ENCODE results near the gene TBX2. TPM values are rescaled to one million over a fixed set of nuclear protein-coding genes. Genes with fewer than 3 reads are reported as not detected.
"Not testable (repeated sequence)": the region's sequence is repeated elsewhere in the genome, so short reads cannot be mapped to it uniquely, and the experiment has no call there.

Gene TBX2
- total RNA-seq, 1 donor from 2014 or later, result 55.9 TPM

GRCh38 chr17:61427567-61427966, 27.9 kb downstream of the TBX2 start:
- no peaks in the 10 kb centered on the region for H3K9me3 Mint-ChIP-seq
- no peak for DNase-seq (ENCODE audit: extremely low spot score, unreplicated experiment)
- H3K27ac Mint-ChIP-seq, result no peak overlapping the region
- H3K4me3 Mint-ChIP-seq, result no peak overlapping the region
- H3K27me3 Mint-ChIP-seq, result peaks cover 42% of the 10 kb centered on the region
- no peaks in the 10 kb centered on the region for H3K36me3 Mint-ChIP-seq
- H3K4me1 Mint-ChIP-seq (ENCODE audit: unreplicated experiment), result no peaks in the 10 kb centered on the region
- no peak for TF ChIP-seq CTCF (conservative IDR thresholded peaks at IDR 0.05)

DNA sequence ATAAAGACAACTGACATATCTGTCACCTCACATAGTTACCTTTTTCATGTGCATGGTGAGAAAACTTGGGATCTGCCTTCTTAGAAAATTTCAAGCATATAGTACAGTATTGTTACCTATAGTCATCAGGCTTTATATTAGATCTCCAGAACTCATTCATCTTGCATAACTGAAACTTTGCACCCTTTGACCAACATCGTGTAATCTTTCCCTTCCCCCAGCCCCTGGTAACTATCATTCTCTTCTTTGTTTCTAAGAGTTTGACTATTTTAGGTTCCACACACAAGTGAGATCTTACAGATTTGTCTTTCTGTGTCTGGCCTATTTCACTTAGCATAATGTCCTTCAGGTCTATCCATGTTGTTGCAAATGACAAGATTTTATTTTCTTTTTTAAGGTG, 29.6 kb downstream of the TBX2 start:
- Mint-ChIP-seq H3K36me3 (no peaks in the 10 kb centered on the region), H3K4me1 (ENCODE audit: unreplicated experiment) (no peaks in the 10 kb centered on the region), H3K27me3 (peaks cover 36% of the 10 kb centered on the region), H3K27ac (no peak overlapping the region), H3K9me3 (no peaks in the 10 kb centered on the region), H3K4me3 (no peak overlapping the region)
- no peak for DNase-seq (ENCODE audit: extremely low spot score, unreplicated experiment)
- TF ChIP-seq CTCF (conservative IDR thresholded peaks at IDR 0.05), result no peak

DNA sequence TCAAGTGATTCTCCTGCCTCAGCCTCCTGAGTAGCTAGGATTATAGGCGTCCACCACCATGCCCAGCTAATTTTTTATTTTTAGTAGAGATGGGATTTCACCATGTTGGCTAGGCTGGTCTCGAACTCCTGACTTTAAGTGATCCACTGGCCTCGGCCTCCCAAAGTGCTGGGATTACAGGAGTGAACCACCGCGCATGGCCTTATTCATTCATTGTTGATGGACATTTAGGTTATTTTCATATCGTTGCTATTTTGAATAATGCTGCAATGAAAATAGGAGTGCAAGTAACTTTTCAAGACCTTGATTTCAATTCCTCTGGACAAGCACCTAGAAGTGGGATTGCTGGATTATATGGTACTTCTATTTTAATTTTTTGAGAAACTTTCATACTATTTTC, 30.2 kb downstream of the TBX2 start:
- H3K9me3 Mint-ChIP-seq; H3K36me3 Mint-ChIP-seq; H3K27ac Mint-ChIP-seq; H3K4me3 Mint-ChIP-seq; H3K4me1 Mint-ChIP-seq (ENCODE audit: unreplicated experiment); DNase-seq (ENCODE audit: extremely low spot score, unreplicated experiment): not testable (repeated sequence)
- H3K27me3 Mint-ChIP-seq, result peaks cover 37% of the 10 kb centered on the region

- Mint-ChIP-seq H3K4me3 (no peak overlapping the region), H3K27ac (no peak overlapping the region), H3K36me3 (no peaks in the 10 kb centered on the region), H3K4me1 (ENCODE audit: unreplicated experiment) (no peaks in the 10 kb centered on the region), H3K9me3 (peaks cover 9% of the 10 kb centered on the region), H3K27me3 (peaks cover 41% of the 10 kb centered on the region)
- DNase-seq (ENCODE audit: extremely low spot score, unreplicated experiment), result no peak
- TF ChIP-seq CTCF (conservative IDR thresholded peaks at IDR 0.05), result no peak
Measured at GRCh38 chr17:61431594-61432311, 32.1 kb downstream of the TBX2 start.

DNA sequence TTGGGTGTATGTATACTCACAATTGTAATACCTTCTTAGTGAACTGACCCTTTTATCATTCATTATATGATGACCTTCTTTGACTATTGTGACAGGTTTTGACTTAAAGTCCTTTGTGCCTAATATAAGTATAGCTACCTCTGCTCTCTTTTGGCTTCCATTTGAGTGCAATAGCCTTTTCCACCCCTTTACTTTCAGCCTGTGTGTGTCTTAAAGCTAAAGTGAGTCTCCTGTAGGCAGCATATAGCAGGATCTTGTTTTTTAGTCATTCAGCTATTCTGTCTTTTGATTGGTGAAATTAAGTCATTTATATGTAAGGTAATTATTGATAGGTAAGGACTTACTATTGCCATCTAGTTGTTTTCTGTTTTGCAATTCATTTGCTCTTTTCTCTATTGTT, 36.6 kb downstream of the TBX2 start:
- H3K36me3 Mint-ChIP-seq, result no peaks in the 10 kb centered on the region
- no peak overlapping the region for H3K4me3 Mint-ChIP-seq
- H3K27me3 Mint-ChIP-seq, result peaks cover 52% of the 10 kb centered on the region
- TF ChIP-seq CTCF (conservative IDR thresholded peaks at IDR 0.05), result no peak
- DNase-seq (ENCODE audit: extremely low spot score, unreplicated experiment), result no peak
- no peaks in the 10 kb centered on the region for H3K4me1 Mint-ChIP-seq (ENCODE audit: unreplicated experiment)
- H3K9me3 Mint-ChIP-seq, result peaks cover 17% of the 10 kb centered on the region
- H3K27ac Mint-ChIP-seq, result no peak overlapping the region

DNA sequence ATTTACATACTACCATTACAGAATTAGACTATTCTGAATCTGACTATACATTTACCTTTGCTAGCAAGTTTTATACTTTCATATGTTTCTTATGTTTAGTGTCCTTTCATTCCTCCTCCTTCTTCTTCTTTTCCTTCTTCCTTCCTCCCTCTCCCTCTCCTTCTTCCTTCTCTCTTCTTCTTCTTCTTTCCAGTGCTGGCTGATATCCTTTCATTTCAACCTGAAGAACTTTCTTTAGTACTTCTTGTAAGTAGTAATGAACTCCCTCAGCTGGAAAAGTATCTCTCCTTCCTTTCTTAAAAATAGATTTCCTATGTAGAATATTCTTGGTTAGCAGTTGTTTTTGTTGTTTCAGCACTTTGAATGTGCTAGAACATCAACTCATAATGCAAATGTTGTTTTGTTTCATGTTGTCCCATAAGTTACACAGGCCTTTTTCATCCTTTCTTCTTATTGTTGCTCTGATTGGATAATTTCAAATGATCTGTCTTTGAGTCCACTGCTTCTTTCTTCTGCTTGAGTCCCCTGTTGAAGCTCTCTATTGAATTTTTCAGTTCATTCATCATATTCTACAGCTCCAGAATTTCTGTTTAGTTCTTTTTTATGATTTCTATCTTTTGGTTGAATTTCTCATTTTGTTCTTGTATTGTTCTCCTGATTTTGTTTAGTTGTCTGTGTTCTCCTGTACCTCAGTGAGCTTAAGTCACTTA, 37.5 kb downstream of the TBX2 start:
- no peak for TF ChIP-seq CTCF (conservative IDR thresholded peaks at IDR 0.05)
- peaks cover 56% of the 10 kb centered on the region for H3K27me3 Mint-ChIP-seq

More for the DNA sequence above, 37.5 kb downstream of the TBX2 start:
- Mint-ChIP-seq H3K9me3 (peaks cover 17% of the 10 kb centered on the region), H3K27ac (no peak overlapping the region), H3K4me3 (no peak overlapping the region), H3K4me1 (ENCODE audit: unreplicated experiment) (no peaks in the 10 kb centered on the region), H3K36me3 (no peaks in the 10 kb centered on the region)
- DNase-seq (ENCODE audit: extremely low spot score, unreplicated experiment), result no peak

Data from type B pancreatic cell (in vitro differentiated cells).